DMS 273 treated with DMSO at 0.1 percent for 48 hours (cell line): ENCODE data around the gene CSRP2.

Experiments
- DNase-seq: peaks from one replicate; lab custom pipeline; 2025; lab: John Stamatoyannopoulos, UW

Gene CSRP2

DNA sequence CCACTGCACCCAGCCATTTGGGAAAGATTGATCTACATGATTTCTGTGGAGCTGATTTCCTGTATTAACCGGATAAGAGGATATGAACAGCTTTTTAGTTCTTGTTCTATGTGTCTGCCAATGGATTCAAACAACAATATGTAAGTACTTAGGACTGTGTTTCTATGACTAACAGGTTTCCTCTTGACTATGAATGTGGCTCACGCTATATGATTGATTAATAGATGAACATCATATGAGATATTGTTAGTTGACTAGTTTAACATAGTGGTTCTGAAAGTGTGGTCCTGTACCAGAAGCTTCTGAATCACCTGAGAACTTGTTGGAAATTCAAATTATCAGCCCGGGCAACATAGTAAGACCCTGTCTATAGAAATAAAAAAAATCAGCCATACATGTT is 12.8 kb upstream of the CSRP2 start:
- no peak for DNase-seq

DNA sequence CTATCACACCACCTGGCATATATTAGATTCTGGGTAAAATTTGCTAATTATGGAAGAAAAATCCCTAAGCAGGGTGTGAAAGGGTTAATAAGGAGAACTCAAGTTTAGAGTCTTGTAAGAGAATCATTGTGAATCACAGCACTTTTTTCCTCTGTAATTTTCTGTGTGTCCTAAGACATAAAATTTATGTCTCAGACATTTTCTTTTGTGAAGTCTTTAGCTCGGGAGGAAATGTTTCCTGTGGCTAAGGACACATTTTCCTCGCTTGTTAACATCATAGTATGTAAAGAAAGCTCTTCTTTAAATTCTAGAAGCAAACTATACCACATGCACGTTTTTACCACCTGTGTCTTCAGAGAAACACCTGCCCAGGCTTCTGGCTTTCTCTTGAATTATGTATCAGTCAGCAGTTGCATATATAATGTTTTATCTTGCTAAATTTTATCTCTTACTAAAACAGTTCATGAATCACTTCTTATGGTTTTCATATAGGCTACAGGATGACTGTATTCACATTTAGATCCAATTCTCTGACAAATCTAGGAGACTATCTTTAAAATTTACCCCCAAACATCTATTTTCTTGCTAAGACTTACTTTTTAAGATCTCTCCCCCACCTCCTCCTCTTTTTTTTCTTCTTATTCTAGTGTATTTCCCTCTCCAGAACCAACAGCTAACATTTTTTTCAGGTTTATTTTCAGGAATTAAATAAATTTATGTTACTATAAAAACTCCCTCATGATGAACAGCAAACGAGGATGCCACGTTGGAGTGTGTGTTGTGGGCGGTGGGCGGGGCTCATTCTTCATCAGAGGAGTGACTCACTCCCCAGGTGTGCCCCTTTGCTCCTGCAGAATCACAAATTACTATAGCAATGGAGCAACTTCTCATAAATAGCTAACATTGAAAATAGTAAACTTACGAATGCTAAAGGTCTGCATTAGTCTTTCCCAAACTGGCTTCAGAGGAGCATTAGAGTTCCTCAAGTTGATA is 11.6 kb upstream of the CSRP2 start:
- no peak for DNase-seq

GRCh38 chr12:76888775-76889174 is 10.0 kb upstream of the CSRP2 start:
- DNase-seq: no peak

GRCh38 chr12:76883811-76884210 is 5.0 kb upstream of the CSRP2 start:
- peak; percentile 13 for DNase-seq

DNA sequence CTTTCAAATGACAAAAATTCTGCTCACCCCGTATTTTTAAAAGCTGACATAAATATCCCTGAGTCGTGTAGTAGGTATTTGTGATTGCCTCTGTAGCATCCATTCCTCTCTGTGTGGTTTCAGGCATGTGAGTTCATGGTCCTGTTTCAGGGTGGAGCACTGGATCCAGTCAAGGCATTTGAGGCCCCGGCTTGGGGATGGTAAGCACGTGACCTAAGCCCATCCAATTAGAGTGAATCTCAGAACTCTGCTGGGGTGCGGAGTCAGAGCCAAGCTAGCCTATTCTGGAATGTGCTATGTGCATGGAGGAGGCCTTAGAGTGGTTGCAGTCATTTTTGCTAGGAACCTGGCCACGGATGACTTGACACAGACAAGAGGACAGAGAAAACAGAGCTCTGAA is 4.3 kb upstream of the CSRP2 start:
- DNase-seq: no peak

- DNase-seq: no peak
These were observed 3.5 kb upstream of the CSRP2 start for GRCh38 chr12:76882367-76882766.

DNA sequence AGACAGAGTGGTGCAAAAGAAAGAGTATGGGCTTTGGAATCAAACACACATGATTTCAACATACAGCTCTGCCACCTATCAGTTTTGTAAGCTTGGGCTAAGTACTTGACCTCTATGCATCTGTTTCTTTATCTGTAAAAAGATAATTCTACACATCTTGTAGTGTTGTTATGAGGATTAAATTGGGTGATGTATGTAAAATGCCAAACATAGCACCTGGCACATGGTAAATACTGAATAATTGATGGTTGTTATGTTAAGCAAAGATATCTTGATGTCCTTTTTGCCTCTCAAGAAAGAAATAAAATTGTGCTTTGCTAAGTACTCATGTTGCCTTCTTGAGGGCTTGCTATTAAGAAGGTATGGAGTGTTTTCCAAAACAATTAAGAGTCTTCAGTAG is 2.3 kb upstream of the CSRP2 start:
- no peak for DNase-seq

DNA sequence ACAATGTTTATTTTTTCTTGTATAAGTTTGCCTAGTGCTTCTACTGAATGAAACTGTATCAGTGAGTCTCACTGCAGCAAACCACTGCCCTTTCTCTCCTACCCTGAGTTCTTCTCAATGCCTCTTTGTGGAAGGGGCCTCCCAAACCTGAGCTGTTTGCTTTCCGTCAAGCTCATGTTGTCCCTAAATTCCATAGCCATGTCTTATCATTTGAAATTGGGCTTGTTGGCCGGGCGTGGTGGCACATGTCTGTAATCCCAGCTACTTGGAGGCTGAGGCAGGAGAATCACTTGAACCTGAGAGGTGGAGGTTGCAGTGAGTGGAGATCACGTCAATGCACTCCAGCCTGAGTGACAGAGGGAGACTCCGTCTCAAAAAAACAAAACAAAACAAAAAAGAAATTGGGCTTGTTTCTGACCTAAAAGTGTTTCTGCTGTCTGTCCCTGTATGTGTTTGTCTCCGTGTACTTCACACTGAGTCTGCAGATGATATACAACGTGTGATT is 1.8 kb upstream of the CSRP2 start:
- no peak for DNase-seq

DNA sequence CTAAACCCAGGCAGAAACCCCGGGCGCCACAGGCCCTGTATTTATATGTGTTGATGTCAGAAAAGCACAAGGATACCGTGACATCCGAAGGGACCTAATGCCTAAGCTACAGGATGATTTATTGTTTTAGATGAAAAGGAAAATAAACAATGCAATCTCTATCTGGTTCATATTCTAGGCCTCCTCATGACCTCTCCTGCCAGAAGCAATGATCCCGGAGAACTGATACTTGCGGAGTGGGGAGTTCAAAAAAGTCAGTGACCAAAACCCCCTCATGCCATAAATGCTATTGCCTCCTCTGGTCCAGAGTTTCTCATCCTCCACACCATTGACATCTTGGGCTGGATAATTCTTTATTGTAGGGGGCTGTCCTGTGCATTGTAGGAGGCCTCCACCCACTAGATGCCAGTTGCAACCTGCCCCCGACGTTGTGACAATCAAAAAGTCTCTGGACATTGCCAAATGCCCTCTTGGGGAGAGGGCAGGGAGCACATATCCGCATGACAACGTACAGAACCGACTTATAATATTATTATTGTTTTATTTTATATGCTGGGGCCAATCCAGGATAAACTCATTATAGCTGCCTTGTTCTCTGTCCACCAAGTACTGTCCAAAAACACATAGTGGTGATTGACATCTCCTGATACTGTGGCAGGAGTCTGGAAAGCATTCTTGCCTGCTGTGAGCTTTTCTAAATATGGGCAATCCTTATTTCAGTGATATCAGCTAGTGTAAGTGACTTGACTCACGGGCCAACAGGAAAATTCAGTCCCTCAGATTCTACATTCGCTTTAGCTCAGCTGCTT is 1.1 kb upstream of the CSRP2 start:
- no peak for DNase-seq

DNA sequence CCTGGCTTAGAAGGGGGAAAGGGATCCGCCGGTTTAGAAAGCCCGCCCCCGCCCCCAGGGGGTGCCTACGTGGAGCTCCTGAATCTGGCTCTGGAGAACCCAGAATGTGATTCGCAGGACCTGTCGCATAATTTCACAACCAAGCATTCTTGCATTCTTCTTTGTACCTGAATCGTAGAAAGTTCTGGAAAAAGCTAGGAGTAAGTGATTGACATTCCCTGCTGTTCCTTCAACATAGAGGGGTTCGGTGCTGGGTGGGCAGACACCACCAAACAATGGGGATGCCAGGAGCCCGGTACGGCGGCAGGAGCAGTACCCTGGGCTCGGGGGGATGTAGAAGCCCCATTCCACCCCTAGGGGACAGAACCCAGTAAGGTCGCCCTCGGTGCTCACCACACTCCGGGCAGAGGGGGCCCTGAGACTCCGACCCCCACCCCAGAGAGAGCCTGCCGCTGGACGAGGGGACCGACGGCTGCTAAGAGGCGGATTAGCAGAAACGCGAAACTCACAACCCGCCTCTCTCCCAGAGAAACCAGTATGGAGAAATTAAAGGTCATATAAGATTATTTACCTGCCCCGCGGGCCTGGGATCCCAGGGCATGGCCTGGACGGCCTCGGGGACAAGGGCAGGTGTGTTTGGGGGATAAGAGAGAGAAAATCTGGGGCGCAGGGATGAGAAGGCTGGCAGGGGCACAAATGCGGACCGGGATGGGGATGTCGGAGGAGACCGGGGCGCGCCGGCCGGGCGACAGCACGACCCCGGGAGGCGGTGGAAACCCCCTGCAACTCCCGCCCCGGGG is 520 bp downstream of the CSRP2 start:
- DNase-seq: no peak

GRCh38 chr12:76876696-76877229 is 2.1 kb downstream of the CSRP2 start:
- DNase-seq: no peak

DNA sequence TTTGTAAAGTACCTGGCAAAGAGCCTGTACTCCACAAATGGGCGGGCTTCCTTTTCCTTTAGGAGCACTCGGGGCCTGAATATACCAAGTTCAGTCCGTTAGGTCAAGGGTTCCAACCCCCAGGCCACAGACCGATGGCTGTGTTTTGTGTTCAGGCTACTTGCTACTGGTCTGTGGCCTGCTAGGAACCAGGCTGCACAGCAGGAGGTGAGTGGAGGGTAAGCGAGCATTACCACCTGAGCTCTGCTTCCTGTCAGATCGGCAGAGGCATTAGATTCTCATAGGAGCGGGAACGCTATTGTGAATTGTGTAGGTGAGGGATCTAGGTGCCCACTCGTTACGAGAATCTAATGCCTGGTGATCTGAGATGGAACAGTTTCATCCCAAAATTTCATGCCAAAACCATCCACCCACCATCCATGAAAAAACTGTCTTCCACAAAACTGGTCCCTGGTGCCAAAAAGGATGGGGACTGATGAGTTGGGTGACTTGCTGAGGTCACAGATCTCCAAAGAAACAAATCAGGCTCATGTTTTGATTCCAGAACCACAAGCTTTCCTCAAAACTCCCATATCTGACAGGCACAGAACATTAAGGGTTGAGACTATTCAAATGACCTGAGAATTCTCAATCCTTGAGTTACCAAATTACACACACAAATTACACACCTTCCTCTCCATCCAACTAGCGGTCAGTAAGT is 4.2 kb downstream of the CSRP2 start:
- no peak for DNase-seq

DNA sequence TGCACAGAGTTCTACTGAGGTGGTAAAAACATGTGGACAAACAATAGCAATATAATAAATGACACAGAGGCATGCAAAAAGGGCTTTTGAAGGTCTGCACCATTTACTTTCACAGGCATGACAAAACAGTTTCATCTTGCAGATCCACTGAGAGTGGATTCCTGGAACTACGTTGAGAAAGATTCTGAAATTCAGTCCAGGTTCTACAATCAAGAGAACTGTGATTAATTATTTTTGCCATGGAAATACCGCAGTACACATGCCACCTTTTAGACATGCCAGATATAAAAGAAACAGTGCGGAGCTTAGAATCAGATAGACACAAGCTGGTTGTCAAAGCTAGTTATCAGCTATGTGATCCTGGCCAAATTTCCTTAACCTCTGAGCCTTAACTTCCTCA is 4.8 kb downstream of the CSRP2 start:
- DNase-seq: no peak

- DNase-seq: no peak
These were observed 6.4 kb downstream of the CSRP2 start for GRCh38 chr12:76872415-76872814.

DNA sequence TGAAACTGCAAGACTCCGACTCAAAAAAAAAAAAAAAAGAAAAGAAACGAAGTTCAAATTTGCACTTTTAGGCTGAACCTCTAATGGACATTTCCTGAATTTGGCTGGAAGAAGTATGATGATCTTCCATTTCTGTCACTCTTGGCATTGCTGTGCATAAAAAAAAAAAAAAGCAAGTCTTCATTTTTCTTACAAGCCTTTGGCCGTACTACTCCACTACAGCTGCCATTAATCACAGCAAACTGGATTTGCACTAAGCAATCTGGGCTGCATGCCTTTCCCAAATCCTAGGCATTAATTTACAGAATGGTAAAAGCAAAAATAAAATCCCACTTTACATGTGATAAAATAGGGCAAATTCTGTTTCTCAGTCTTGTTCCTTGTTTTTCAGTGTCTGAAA is 7.1 kb downstream of the CSRP2 start:
- DNase-seq: no peak

- DNase-seq: no peak
These were observed 7.7 kb downstream of the CSRP2 start for GRCh38 chr12:76871082-76871481.

DNA sequence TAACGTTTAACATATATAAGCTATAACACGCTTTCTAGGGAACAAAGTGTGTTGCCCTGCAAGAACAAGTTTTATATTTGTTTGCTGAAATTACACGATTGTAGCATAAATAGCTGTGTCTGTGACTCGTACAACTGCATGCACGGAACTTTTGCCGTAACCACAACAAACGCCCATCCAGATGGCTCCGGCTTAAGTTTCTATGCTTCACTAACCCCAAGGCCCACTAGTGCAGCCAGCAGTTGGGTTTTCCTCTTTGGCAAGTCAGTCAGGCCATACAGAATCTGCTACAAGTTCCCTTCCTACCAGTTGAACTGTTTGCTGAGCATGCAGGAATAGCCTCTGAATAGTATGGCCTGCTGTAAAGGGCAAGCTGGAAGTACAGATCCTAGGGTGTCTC is 12.1 kb downstream of the CSRP2 start:
- peak; percentile 72 for DNase-seq

GRCh38 chr12:76866151-76866567 is 12.7 kb downstream of the CSRP2 start:
- DNase-seq: peak; percentile 26

- no peak for DNase-seq
These were observed 13.9 kb downstream of the CSRP2 start for GRCh38 chr12:76864791-76865400.

DNA sequence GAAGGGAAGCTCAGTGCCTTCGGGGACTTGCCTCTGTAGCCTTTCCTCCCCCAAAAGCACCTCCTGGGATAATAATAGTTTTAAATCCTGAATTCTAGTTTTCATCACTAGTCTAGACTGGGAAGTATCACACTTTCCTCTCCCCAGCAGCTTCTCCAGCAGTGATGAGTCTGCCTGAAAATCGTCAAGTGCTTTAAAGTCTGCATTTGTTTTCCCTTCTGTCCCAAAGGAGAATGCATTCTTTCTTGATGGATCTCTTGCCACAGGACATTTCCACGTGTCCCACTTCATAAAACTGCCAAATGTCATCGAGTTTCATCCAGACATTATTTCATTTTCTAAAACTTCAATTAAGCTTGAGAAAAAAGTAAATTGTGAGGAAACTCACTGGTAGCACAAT is 15.0 kb downstream of the CSRP2 start:
- no peak for DNase-seq
